CD14-positive monocyte (primary cell): ENCODE data around the gene ZNF688. TPM values are rescaled to one million over a fixed set of nuclear protein-coding genes. Genes with fewer than 3 reads are reported as not detected.

ENCODE experiments used
- DNase-seq, 3 donors: peaks; one replicate each; pipeline ENCODE4 v3.0.0-alpha.2; 2011 to 2022
- H2AFZ ChIP-seq: 2 replicates; pipeline ENCODE4 v1.6.0; 2012; ENCODE audit warnings: mild to moderate bottlenecking, low read depth, low read length, inconsistent platforms; ENCODE audit not compliant: insufficient read depth, poor library complexity, severe bottlenecking
- H3K27ac ChIP-seq, 2 donors: 1 replicate in 1 of 2; 2 replicates in 1 of 2; pipeline ENCODE4 v1.5.1; 2012 to 2013; ENCODE audit warnings: low read length in 2 of 2, control low read depth in 1 of 2, inconsistent platforms in 1 of 2, low read depth in 1 of 2, mild to moderate bottlenecking in 1 of 2
- H3K27me3 ChIP-seq, 2 donors: one replicate each; pipeline versions ENCODE4 v1.6.0 to v1.6.1; 2011 to 2013; ENCODE audit warnings: low read length in 2 of 2; ENCODE audit not compliant: control insufficient read depth in 2 of 2, insufficient read depth in 2 of 2
- H3K36me3 ChIP-seq, 2 donors: replicated peaks in 1 of 2; 1 replicate in 1 of 2; 2 replicates in 1 of 2; pipeline versions ENCODE4 v1.5.1 to v1.6.1; 2012 to 2013; ENCODE audit warnings: low read length in 2 of 2, control low read depth in 1 of 2, inconsistent platforms in 1 of 2, mild to moderate bottlenecking in 1 of 2; ENCODE audit not compliant: insufficient read depth in 2 of 2, control insufficient read depth in 1 of 2
- H3K4me1 ChIP-seq, 2 donors: 1 replicate in 1 of 2; 2 replicates in 1 of 2; pipeline versions ENCODE4 v1.5.1 to v1.6.1; 2012 to 2013; ENCODE audit warnings: low read length in 2 of 2, control low read depth in 1 of 2, inconsistent platforms in 1 of 2, mild to moderate bottlenecking in 1 of 2, moderate library complexity in 1 of 2; ENCODE audit not compliant: insufficient read depth in 2 of 2, control insufficient read depth in 1 of 2
- H3K4me2 ChIP-seq: replicated peaks from 2 replicates; pipeline ENCODE3; 2012; ENCODE audit warnings: low read length, moderate library complexity, mild to moderate bottlenecking; ENCODE audit not compliant: poor library complexity, severe bottlenecking; ENCODE audit errors: extremely low read depth
- H3K4me3 ChIP-seq, 3 experiments: fragments of 200-600 bp in 1 of 3; sonication (generic) in 1 of 3; replicated peaks in 1 of 3; 1 replicate in 2 of 3; 2 replicates in 1 of 3; pipeline ENCODE4 v1.5.1; 2011 to 2013; ENCODE audit warnings: low read length in 3 of 3, mild to moderate bottlenecking in 3 of 3, control low read depth in 2 of 3, low read depth in 2 of 3, inconsistent platforms in 1 of 3, moderate library complexity in 1 of 3
- H3K79me2 ChIP-seq: 2 replicates; pipeline ENCODE4 v1.6.0; 2012; ENCODE audit warnings: mild to moderate bottlenecking, control low read depth, inconsistent platforms, low read length, moderate library complexity; ENCODE audit not compliant: insufficient read depth
- H3K9ac ChIP-seq: 2 replicates; pipeline ENCODE4 v1.6.0; 2017; ENCODE audit warnings: low read length, mild to moderate bottlenecking; ENCODE audit not compliant: insufficient read depth, poor library complexity, severe bottlenecking
- H3K9me3 ChIP-seq, 2 donors: replicated peaks in 1 of 2; 1 replicate in 1 of 2; 2 replicates in 1 of 2; pipeline versions ENCODE4 v1.5.1 to v1.6.1; 2012 to 2013; ENCODE audit warnings: low read length in 2 of 2, control low read depth in 1 of 2; ENCODE audit not compliant: control insufficient read depth in 1 of 2, insufficient read depth in 1 of 2
- H4K20me1 ChIP-seq: 2 replicates; pipeline ENCODE4 v1.6.0; 2012; ENCODE audit warnings: mild to moderate bottlenecking, low read length, control low read depth, moderate library complexity; ENCODE audit not compliant: insufficient read depth
- H3K27ac Mint-ChIP-seq, 7 donors: one replicate each; pipeline ENCODE4 v1.8.0; 2020; ENCODE audit warnings: mild to moderate bottlenecking in 7 of 7, mixed read lengths in 7 of 7, moderate library complexity in 6 of 7, inconsistent platforms in 2 of 7
- H3K27me3 Mint-ChIP-seq, 3 donors: one replicate each; pipeline ENCODE4 v1.8.0; 2021 to 2022; ENCODE audit warnings: low read depth in 3 of 3, mild to moderate bottlenecking in 3 of 3, mixed read lengths in 3 of 3, moderate library complexity in 3 of 3, inconsistent platforms in 1 of 3
- H3K36me3 Mint-ChIP-seq, 2 donors: one replicate each; pipeline ENCODE4 v1.8.0; 2020; ENCODE audit warnings: mixed read lengths in 2 of 2, inconsistent platforms in 1 of 2, mild to moderate bottlenecking in 1 of 2
- H3K4me1 Mint-ChIP-seq: one replicate; pipeline ENCODE4 v1.8.0; 2020; ENCODE audit warnings: mild to moderate bottlenecking, mixed read lengths
- H3K4me3 Mint-ChIP-seq, 2 donors: one replicate each; pipeline ENCODE4 v1.8.0; 2020; ENCODE audit warnings: mild to moderate bottlenecking in 2 of 2, mixed read lengths in 2 of 2, moderate library complexity in 1 of 2
- H3K9me3 Mint-ChIP-seq, 7 donors: one replicate each; pipeline ENCODE4 v1.8.0; 2020 to 2022; ENCODE audit warnings: mixed read lengths in 7 of 7, mild to moderate bottlenecking in 6 of 7, moderate library complexity in 6 of 7, inconsistent platforms in 2 of 7
- CTCF ChIP-seq: fragments of 200-600 bp; IDR thresholded peaks from one replicate; pipeline ENCODE4 v1.8.0; 2022; ENCODE audit warnings: antibody characterized with exemption, mild to moderate bottlenecking
- WGBS: methylation state at CpG from one replicate; pipeline ENCODE4 v1.1.5; 2013; ENCODE audit warnings: missing lambda C conversion rate; ENCODE audit not compliant: insufficient coverage; 5-methylcytosine and 5-hydroxymethylcytosine counted together
- intact Hi-C, 2 donors: fragments of 100-400 bp; cut with micrococcal nuclease; formaldehyde crosslinking; loops; one replicate each; pipeline versions ENCODE4 v1.15.0 to v1.15.1; 2023
- polyA plus RNA-seq, 3 donors: library from polyadenylated mRNA; depleted of rRNA in 1 of 3; unstranded in 2 of 3; stranded (reverse) in 1 of 3; fragments of 300-500 nt in 2 of 3; fragments of >200 nt in 1 of 3; fragmentation: Illumina TruSeq in 2 of 3; gene quantifications; 1 replicate in 2 of 3; 2 replicates in 1 of 3; pipeline ENCODE4 v1.2.3, GENCODE V29; 2012 to 2021

Gene ZNF688
- polyA plus RNA-seq, 3 donors, result 10.3 to 24.1 (median 18.9) TPM

GRCh38 chr16:30585400-30586191 is 14.1 kb upstream of the ZNF688 start, which contains the start of gene ZNF785:
Gene ZNF785, minus strand, starts transcription at chr16:30585697. Its CDS starts 86 bp downstream, at chr16:30585611.
- WGBS, result 0% methylated on average over 45 of the region's 50 CpGs
- H3K27ac ChIP-seq, result peak within 1 kb of the TSS; percentile 39 to 79
- H3K9ac ChIP-seq, result peak within 1 kb of the TSS; percentile 81
- H3K36me3 ChIP-seq, result peaks cover 21 to 28% of the 10 kb centered on the region in 2 donors
- peak within 1 kb of the TSS; percentile 91 for H3K4me2 ChIP-seq
- H3K36me3 Mint-ChIP-seq, result peaks cover 22 to 33% of the 10 kb centered on the region in 2 donors
- H3K27me3 Mint-ChIP-seq, result no peaks in the 10 kb centered on the region
- H3K27me3 ChIP-seq, result no peaks in the 10 kb centered on the region
- H3K4me1 Mint-ChIP-seq, result peaks cover 22% of the 10 kb centered on the region
- peak; percentile 93 to 96 (median 95) for DNase-seq
- H3K4me3 Mint-ChIP-seq, result peak within 1 kb of the TSS; percentile 87 to 92
- peak within 1 kb of the TSS; percentile 99 for H2AFZ ChIP-seq
- TF ChIP-seq CTCF, result no peak
- peaks cover 65% of the 10 kb centered on the region for H3K79me2 ChIP-seq
- H3K4me1 ChIP-seq, result peaks cover 14 to 18% of the 10 kb centered on the region in 2 donors
- H3K9me3 Mint-ChIP-seq, result no peaks in the 10 kb centered on the region
- no peaks in the 10 kb centered on the region for H3K9me3 ChIP-seq
- H3K27ac Mint-ChIP-seq, result peak within 1 kb of the TSS; percentile 68 to 86 (median 82)
- no peaks in the 10 kb centered on the region for H4K20me1 ChIP-seq
- H3K4me3 ChIP-seq, result peak within 1 kb of the TSS; percentile 58 to 86 (median 59)
- intact Hi-C loops, result loop anchor here (2.0 to 5.0 kb wide), 2 partner anchors 25 to 58 kb away; partner anchors contain the start of genes ZNF768 (in 2 of the 2) and ZNF689 (in 1 of the 2)

- H3K9me3 ChIP-seq, result no peaks in the 10 kb centered on the region
- peaks cover 67% of the 10 kb centered on the region for H3K79me2 ChIP-seq
- Mint-ChIP-seq H3K27me3 (no peaks in the 10 kb centered on the region), H3K4me1 (peaks cover 22% of the 10 kb centered on the region), H3K4me3 (peak overlapping the region; percentile 87 to 92), H3K27ac (peak overlapping the region in 6 of 7 donors; percentile 3 to 86 (median 74)), H3K9me3 (no peaks in the 10 kb centered on the region), H3K36me3 (peaks cover 22 to 38% of the 10 kb centered on the region in 2 donors)
- H3K4me3 ChIP-seq, result peak overlapping the region; percentile 58 to 86 (median 59)
- TF ChIP-seq CTCF, result no peak
- H3K4me2 ChIP-seq, result peak overlapping the region; percentile 91
- peaks cover 14 to 18% of the 10 kb centered on the region in 2 donors for H3K4me1 ChIP-seq
- intact Hi-C loops, result loop anchor here (2.0 to 5.0 kb wide), 2 partner anchors 26 to 58 kb away; partner anchors contain the start of genes ZNF768 (in 2 of the 2) and ZNF689 (in 1 of the 2)
- peak overlapping the region; percentile 81 for H3K9ac ChIP-seq
- H2AFZ ChIP-seq, result peak overlapping the region; percentile 99
- peaks cover 21 to 28% of the 10 kb centered on the region in 2 donors for H3K36me3 ChIP-seq
- WGBS, result under 1% methylated on average over 19 of the region's 23 CpGs
- DNase-seq, result no peak
- peak overlapping the region; percentile 39 to 79 for H3K27ac ChIP-seq
- H3K27me3 ChIP-seq, result no peaks in the 10 kb centered on the region
- no peaks in the 10 kb centered on the region for H4K20me1 ChIP-seq
Measured at GRCh38 chr16:30585022-30585399, 13.5 kb upstream of the ZNF688 start.
